Measurements from ENCODE around the gene CTIF.

- TF ChIP-seq CTCF (IDR thresholded peaks at IDR 0.05) (no peak), POLR2AphosphoS5 (IDR thresholded peaks at IDR 0.05) (no peak), POLR2A (IDR thresholded peaks at IDR 0.05) (no peak)
Measured at GRCh38 chr18:48885266-48885923, 346.6 kb downstream of the CTIF start.

Data from transverse colon (tissue), 4 donors.